SJCRH30 (cell line): ENCODE data around the gene SLC7A8. TPM values are rescaled to one million over a fixed set of nuclear protein-coding genes. Genes with fewer than 3 reads are reported as not detected.
"Not testable (repeated sequence)": the region's sequence is repeated elsewhere in the genome, so short reads cannot be mapped to it uniquely, and the experiment has no call there.

Experiments
- DNase-seq, 2 experiments: peaks; one replicate each; pipeline ENCODE4 v3.0.0-alpha.2; 2015 to 2020
- H3K27ac ChIP-seq: fragments of 250-450 bp; sonication (Bioruptor Pico); 2 replicates; pipeline ENCODE4 v1.5.1; 2020; ENCODE audit warnings: mild to moderate bottlenecking, moderate library complexity
- H3K27me3 ChIP-seq: fragments of 250-450 bp; sonication (Bioruptor Pico); 2 replicates; pipeline ENCODE4 v1.5.1; 2020; ENCODE audit warnings: mild to moderate bottlenecking, moderate library complexity
- H3K36me3 ChIP-seq: fragments of 250-450 bp; sonication (Bioruptor Pico); 2 replicates; pipeline ENCODE4 v1.5.1; 2020; ENCODE audit warnings: mild to moderate bottlenecking, moderate library complexity
- H3K4me1 ChIP-seq: fragments of 250-450 bp; sonication (Bioruptor Pico); 2 replicates; pipeline ENCODE4 v1.5.1; 2020; ENCODE audit warnings: mild to moderate bottlenecking, moderate library complexity
- H3K4me3 ChIP-seq: fragments of 250-450 bp; sonication (Bioruptor Pico); 2 replicates; pipeline ENCODE4 v1.5.1; 2020; ENCODE audit warnings: mild to moderate bottlenecking, moderate library complexity
- H3K9me3 ChIP-seq: fragments of 250-450 bp; sonication (Bioruptor Pico); replicated peaks from 2 replicates; pipeline ENCODE4 v1.5.1; 2020; ENCODE audit warnings: mild to moderate bottlenecking, moderate library complexity
- total RNA-seq: library from RNA; depleted of rRNA; stranded (reverse); fragments of >200 nt; shearing (Covaris generic); gene quantifications from 2 replicates; pipeline ENCODE4 v1.2.3, GENCODE V29; 2014

The SLC7A8 gene
- total RNA-seq, 1 experiment from 2014 or later = 0.04 TPM

- H3K36me3 ChIP-seq, H3K9me3 ChIP-seq, H3K27ac ChIP-seq, DNase-seq, H3K4me3 ChIP-seq, H3K4me1 ChIP-seq: not testable (repeated sequence)
- peaks cover 13% of the 10 kb centered on the region for H3K27me3 ChIP-seq
Measured at GRCh38 chr14:23196487-23196886, 13.0 kb upstream of the SLC7A8 start.

DNA sequence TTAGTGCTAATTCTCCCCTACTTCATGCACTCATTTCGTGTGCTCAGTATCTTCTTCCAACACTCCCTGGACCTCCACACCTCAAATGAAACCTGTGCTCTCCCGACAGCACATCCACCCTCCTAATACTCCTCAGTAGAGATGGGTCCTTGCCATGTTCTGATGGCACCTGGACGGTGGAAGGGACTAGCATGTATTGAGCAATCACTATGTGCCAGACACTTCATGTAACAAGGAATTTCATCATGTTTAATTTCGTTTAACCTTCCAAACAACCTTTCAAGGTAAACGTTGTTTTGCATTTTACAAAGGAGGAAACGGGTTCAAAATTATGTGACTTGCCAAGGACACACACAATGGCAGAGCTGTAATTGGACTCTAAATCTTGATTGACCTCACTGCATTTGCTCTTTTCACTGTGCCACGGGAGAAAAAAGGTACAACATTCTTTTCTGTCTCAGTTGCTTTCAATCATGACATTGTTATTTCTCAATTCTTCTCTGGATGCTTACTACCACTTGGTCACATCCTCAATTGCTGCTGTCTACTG lies 12.2 kb upstream of the SLC7A8 start:
- Histone ChIP-seq H3K27ac (no peak overlapping the region), H3K4me3 (no peak overlapping the region), H3K27me3 (peaks cover 13% of the 10 kb centered on the region), H3K4me1 (no peaks in the 10 kb centered on the region), H3K9me3 (no peaks in the 10 kb centered on the region), H3K36me3 (no peaks in the 10 kb centered on the region)
- no peak for DNase-seq

DNA sequence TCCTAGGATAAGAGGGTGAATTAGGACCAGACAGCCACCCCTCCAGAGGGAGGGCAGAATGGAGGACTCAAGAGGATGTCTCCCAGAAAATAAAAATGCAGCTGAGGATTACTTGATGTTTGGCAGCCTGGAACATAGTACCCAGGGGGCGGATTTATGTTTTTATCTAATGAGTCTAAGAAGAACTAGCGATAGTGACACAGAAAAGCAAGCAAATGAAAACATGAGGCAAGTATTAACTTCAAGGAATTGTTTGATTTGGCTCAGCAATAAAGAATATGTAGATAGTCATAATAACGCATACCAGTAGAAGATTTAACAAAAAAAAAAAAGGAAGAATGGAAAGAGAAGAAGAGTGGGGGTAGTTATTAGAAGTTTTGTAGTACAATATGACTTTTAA lies 10.0 kb upstream of the SLC7A8 start:
- DNase-seq = no peak
- H3K36me3 ChIP-seq = no peaks in the 10 kb centered on the region
- no peaks in the 10 kb centered on the region for H3K4me1 ChIP-seq
- no peak overlapping the region for H3K4me3 ChIP-seq
- H3K27me3 ChIP-seq = peaks cover 7% of the 10 kb centered on the region; the same call in 1 of the 2 replicates
- no peaks in the 10 kb centered on the region for H3K9me3 ChIP-seq
- H3K27ac ChIP-seq = no peak overlapping the region

GRCh38 chr14:23187925-23188324 lies 4.5 kb upstream of the SLC7A8 start:
- Histone ChIP-seq H3K4me1 (no peaks in the 10 kb centered on the region), H3K4me3 (no peak overlapping the region), H3K9me3 (no peaks in the 10 kb centered on the region), H3K36me3 (no peaks in the 10 kb centered on the region), H3K27ac (no peak overlapping the region), H3K27me3 (peaks cover 7% of the 10 kb centered on the region; the same call in 1 of the 2 replicates)
- DNase-seq = no peak

- Histone ChIP-seq H3K4me1 (no peaks in the 10 kb centered on the region), H3K4me3 (no peak overlapping the region), H3K27me3 (peaks cover 16% of the 10 kb centered on the region), H3K9me3 (no peaks in the 10 kb centered on the region), H3K27ac (no peak overlapping the region), H3K36me3 (no peaks in the 10 kb centered on the region)
- DNase-seq = peak; percentile 31 to 66
Measured at GRCh38 chr14:23186913-23187654, 3.6 kb upstream of the SLC7A8 start.

DNA sequence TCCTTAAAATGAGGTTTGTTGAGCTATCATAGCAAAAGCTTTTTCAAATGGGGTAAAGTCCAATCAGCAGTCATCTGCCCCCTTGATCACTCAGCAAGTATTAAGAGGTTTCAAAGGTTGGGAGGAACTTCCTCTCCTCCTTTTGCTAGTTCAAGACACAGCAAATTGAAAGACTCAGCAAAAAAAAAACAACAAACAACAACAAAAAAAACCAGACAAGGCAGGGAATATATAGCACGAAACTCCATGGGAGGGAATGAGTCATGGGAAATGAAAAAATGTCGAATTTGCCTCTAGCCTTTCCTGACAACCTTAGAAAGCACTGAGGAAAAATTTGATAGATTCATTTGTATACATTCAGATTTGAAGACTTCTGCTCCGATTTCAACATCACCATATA lies 1.6 kb upstream of the SLC7A8 start:
- H3K4me1 ChIP-seq = no peaks in the 10 kb centered on the region
- H3K9me3 ChIP-seq = no peaks in the 10 kb centered on the region
- no peak overlapping the region for H3K4me3 ChIP-seq
- DNase-seq = no peak
- H3K36me3 ChIP-seq = no peaks in the 10 kb centered on the region
- H3K27me3 ChIP-seq = peaks cover 23% of the 10 kb centered on the region
- no peak overlapping the region for H3K27ac ChIP-seq

DNA sequence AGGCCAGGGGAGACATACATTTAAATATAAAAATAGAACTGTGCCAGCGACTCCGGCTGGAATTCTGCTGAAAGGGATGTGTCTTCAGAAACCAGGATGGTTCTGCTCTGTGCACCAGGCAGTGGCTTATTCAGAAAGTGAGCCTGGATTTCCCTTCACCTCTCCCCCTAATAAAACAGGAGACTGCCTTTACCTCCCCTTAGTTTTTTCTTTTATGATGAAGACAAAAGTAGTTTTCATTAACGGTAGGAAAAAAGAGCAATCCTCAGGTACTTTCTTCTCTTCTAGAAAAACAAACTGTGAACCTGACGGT lies 346 bp downstream of the SLC7A8 start:
- Histone ChIP-seq H3K27ac (no peak overlapping the region), H3K27me3 (peaks cover 23% of the 10 kb centered on the region), H3K36me3 (no peaks in the 10 kb centered on the region), H3K4me1 (no peaks in the 10 kb centered on the region), H3K9me3 (no peaks in the 10 kb centered on the region), H3K4me3 (no peak overlapping the region)
- DNase-seq = no peak

GRCh38 chr14:23182372-23183157 lies 895 bp downstream of the SLC7A8 start:
- no peaks in the 10 kb centered on the region for H3K36me3 ChIP-seq
- no peaks in the 10 kb centered on the region for H3K9me3 ChIP-seq
- no peak overlapping the region for H3K4me3 ChIP-seq
- H3K27me3 ChIP-seq = peaks cover 23% of the 10 kb centered on the region
- no peak overlapping the region for H3K27ac ChIP-seq
- no peak for DNase-seq
- H3K4me1 ChIP-seq = no peaks in the 10 kb centered on the region

DNA sequence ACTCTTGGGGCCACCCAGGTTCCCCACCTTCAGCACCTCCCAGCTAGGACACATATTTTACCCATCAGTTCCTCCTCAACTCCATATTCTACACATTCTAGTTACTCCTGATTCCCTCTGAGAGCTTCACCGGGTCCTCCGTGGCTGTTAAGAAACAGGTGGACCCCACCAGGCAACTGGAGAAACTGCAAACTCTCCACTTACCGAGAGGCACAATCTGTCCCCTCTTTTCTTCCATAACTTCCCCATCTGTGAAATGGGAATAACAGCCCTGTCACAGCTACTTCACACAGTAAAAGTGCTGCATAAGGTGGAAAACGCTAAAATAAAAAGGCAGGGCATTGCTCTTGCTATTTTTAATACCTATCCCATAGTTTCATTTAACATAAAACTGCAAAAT lies 1.5 kb downstream of the SLC7A8 start:
- no peak overlapping the region for H3K4me3 ChIP-seq
- no peaks in the 10 kb centered on the region for H3K9me3 ChIP-seq
- H3K27me3 ChIP-seq = peaks cover 23% of the 10 kb centered on the region
- no peak for DNase-seq
- H3K4me1 ChIP-seq = peaks cover 4% of the 10 kb centered on the region; the same call in 1 of the 2 replicates
- H3K36me3 ChIP-seq = no peaks in the 10 kb centered on the region
- H3K27ac ChIP-seq = no peak overlapping the region

DNA sequence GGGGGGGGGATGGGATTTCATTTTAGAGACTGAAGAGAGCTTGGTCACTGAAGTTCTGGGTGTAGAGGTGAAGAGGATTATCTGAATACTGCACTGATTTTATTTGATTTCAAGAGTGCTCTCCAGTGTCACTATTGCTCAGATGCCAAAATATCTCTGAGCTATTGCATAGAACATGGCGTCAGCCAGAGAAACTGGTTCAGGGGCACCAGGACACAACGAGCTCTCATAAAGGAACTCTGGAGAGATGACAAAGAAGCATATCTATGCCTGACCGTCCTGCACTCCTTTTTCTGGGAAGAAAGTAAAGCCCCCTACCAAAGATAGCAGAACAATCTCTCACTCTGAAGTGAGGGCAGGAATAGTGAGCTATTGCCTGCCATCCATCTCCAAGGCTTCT lies 2.0 kb downstream of the SLC7A8 start:
- H3K4me3 ChIP-seq = no peak overlapping the region
- DNase-seq = no peak
- peaks cover 4% of the 10 kb centered on the region; the same call in 1 of the 2 replicates for H3K4me1 ChIP-seq
- no peak overlapping the region for H3K27ac ChIP-seq
- H3K36me3 ChIP-seq = no peaks in the 10 kb centered on the region
- no peaks in the 10 kb centered on the region for H3K9me3 ChIP-seq
- H3K27me3 ChIP-seq = peaks cover 23% of the 10 kb centered on the region

GRCh38 chr14:23177181-23177580 lies 6.3 kb downstream of the SLC7A8 start:
- Histone ChIP-seq H3K36me3 (no peaks in the 10 kb centered on the region), H3K27me3 (peaks cover 8% of the 10 kb centered on the region), H3K4me3 (no peak overlapping the region), H3K27ac (no peak overlapping the region), H3K4me1 (peaks cover 4% of the 10 kb centered on the region), H3K9me3 (no peaks in the 10 kb centered on the region)
- peak in 1 of 2 experiments; percentile 38 for DNase-seq

DNA sequence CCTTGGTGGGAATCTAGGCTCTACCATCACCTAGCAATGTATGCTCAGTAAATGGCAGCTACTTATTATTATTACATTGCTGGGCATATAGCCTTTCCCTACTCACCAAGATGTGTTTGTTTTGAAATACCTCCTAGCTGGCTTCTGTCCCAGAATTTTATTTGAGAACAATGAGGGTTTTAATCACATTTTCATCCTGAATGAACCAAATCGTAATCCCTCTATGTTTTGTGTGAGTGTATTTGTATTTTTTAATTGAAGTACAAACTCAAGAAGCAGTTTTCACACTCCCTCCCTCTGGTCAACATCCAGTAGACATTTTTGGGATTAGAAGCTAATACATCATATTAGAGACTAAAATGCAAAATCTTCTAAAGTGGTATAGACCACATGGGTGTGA lies 7.6 kb downstream of the SLC7A8 start:
- Histone ChIP-seq H3K4me3 (no peak overlapping the region), H3K36me3 (no peaks in the 10 kb centered on the region), H3K4me1 (peaks cover 4% of the 10 kb centered on the region), H3K27me3 (0 out of 2 replicates have a peak, but pooled peaks cover 4% of the 10 kb centered on the region), H3K27ac (no peak overlapping the region), H3K9me3 (no peaks in the 10 kb centered on the region)
- no peak for DNase-seq

GRCh38 chr14:23174296-23175184 lies 8.9 kb downstream of the SLC7A8 start:
- no peaks in the 10 kb centered on the region for H3K9me3 ChIP-seq
- DNase-seq = no peak
- H3K4me1 ChIP-seq = peaks cover 4% of the 10 kb centered on the region
- no peak overlapping the region for H3K4me3 ChIP-seq
- H3K27ac ChIP-seq = no peak overlapping the region
- H3K27me3 ChIP-seq = peaks cover 9% of the 10 kb centered on the region; the same call in 1 of the 2 replicates
- H3K36me3 ChIP-seq = no peaks in the 10 kb centered on the region

GRCh38 chr14:23173796-23174195 lies 9.7 kb downstream of the SLC7A8 start:
- no peaks in the 10 kb centered on the region for H3K36me3 ChIP-seq
- DNase-seq = no peak

More at GRCh38 chr14:23173796-23174195, 9.7 kb downstream of the SLC7A8 start:
- no peak overlapping the region for H3K27ac ChIP-seq
- no peak overlapping the region for H3K4me3 ChIP-seq
- H3K4me1 ChIP-seq = peaks cover 4% of the 10 kb centered on the region
- peaks cover 9% of the 10 kb centered on the region; the same call in 1 of the 2 replicates for H3K27me3 ChIP-seq
- H3K9me3 ChIP-seq = no peaks in the 10 kb centered on the region
